Caco-2 (cell line): ENCODE results near the gene MYRF. TPM values are rescaled to one million over a fixed set of nuclear protein-coding genes. Genes with fewer than 3 reads are reported as not detected.

Source experiments
- BruUV-seq: library from RNA; stranded (reverse); fragments of 400-500 nt; replicated peaks from 2 replicates; lab custom pipeline; 2021; lab: Mats Ljungman, UMichigan
- CTCF ChIA-PET: fragments of 300-600 bp; sonication (Branson Sonifier 250); formaldehyde crosslinking; loops from one replicate; lab custom pipeline; 2022; ENCODE audit warnings: antibody characterized with exemption; lab: Charles Lee
- POLR2A ChIA-PET: fragments of 300-600 bp; sonication (Branson Sonifier 250); formaldehyde crosslinking; loops from one replicate; lab custom pipeline; 2022; ENCODE audit warnings: antibody characterized with exemption; lab: Charles Lee
- DNase-seq, 2 experiments: peaks; one replicate each; pipeline versions ENCODE4 v3.0.0 to v3.0.0-alpha.2; 2020 to 2022
- H3K27me3 ChIP-seq: replicated peaks from 2 replicates; pipeline ENCODE4 v1.6.0; 2011; ENCODE audit warnings: low read length; ENCODE audit not compliant: control insufficient read depth, insufficient read depth
- H3K36me3 ChIP-seq: 2 replicates; pipeline ENCODE4 v1.5.1; 2011; ENCODE audit warnings: low read length; ENCODE audit not compliant: control insufficient read depth, insufficient read depth
- H3K4me1 ChIP-seq: fragments of 250-450 bp; sonication (Bioruptor Pico); 2 replicates; pipeline ENCODE4 v1.5.1; 2020; ENCODE audit warnings: mild to moderate bottlenecking
- H3K4me3 ChIP-seq: 2 replicates; pipeline ENCODE4 v1.5.1; 2011; ENCODE audit warnings: low read depth, mild to moderate bottlenecking, control low read depth, low read length
- H3K9me3 ChIP-seq: fragments of 250-450 bp; sonication (Bioruptor Pico); 2 replicates; pipeline ENCODE4 v1.5.1; 2020; ENCODE audit warnings: mild to moderate bottlenecking, moderate library complexity
- H3K27ac Mint-ChIP-seq: one replicate; pipeline ENCODE4 v1.8.0; 2022; ENCODE audit warnings: mixed read lengths; ENCODE audit not compliant: unreplicated experiment
- H3K27me3 Mint-ChIP-seq: one replicate; pipeline ENCODE4 v1.8.0; 2022; ENCODE audit warnings: mixed read lengths; ENCODE audit not compliant: insufficient read depth, unreplicated experiment
- H3K36me3 Mint-ChIP-seq: one replicate; pipeline ENCODE4 v1.8.0; 2022; ENCODE audit warnings: mild to moderate bottlenecking, mixed read lengths; ENCODE audit not compliant: insufficient read depth, unreplicated experiment
- H3K4me1 Mint-ChIP-seq: one replicate; pipeline ENCODE4 v1.8.0; 2022; ENCODE audit warnings: low read depth, mixed read lengths; ENCODE audit not compliant: unreplicated experiment
- H3K4me3 Mint-ChIP-seq: one replicate; pipeline ENCODE4 v1.8.0; 2022; ENCODE audit warnings: mild to moderate bottlenecking, moderate library complexity, mixed read lengths; ENCODE audit not compliant: unreplicated experiment
- H3K9me3 Mint-ChIP-seq: one replicate; pipeline ENCODE4 v1.8.0; 2022; ENCODE audit warnings: mixed read lengths; ENCODE audit not compliant: unreplicated experiment
- CTCF ChIP-seq, 2 experiments: fragments of 200-600 bp in 1 of 2; IDR thresholded peaks; 1 replicate in 1 of 2; 2 replicates in 1 of 2; pipeline versions ENCODE4 v1.5.1 to v1.8.0; 2011 to 2022; ENCODE audit warnings: antibody characterized with exemption in 1 of 2, control low read depth in 1 of 2, inconsistent platforms in 1 of 2, low read depth in 1 of 2, low read length in 1 of 2, mild to moderate bottlenecking in 1 of 2, moderate library complexity in 1 of 2; ENCODE audit not compliant: insufficient read depth in 1 of 2, severe bottlenecking in 1 of 2, unreplicated experiment in 1 of 2
- intact Hi-C: fragments of 100-400 bp; cut with micrococcal nuclease; formaldehyde crosslinking; loops from one replicate; pipeline ENCODE4 v1.10.0; 2022; ENCODE audit not compliant: unreplicated experiment
- total RNA-seq: library from RNA; stranded (reverse); gene quantifications from 2 replicates; pipeline ENCODE4 v1.2.3, GENCODE V29; 2022

Gene MYRF
- total RNA-seq, 1 experiment from 2014 or later: 169 TPM

- no peak overlapping the region for H3K4me3 Mint-ChIP-seq
- no TSS peak for BruUV-seq
- Histone ChIP-seq H3K4me3 (no peak overlapping the region), H3K9me3 (no peaks in the 10 kb centered on the region), H3K27me3 (no peaks in the 10 kb centered on the region), H3K4me1 (peaks cover 60% of the 10 kb centered on the region), H3K36me3 (peaks cover 3% of the 10 kb centered on the region; the same call in 1 of the 2 replicates)
- DNase-seq: no peak
- peaks cover 15% of the 10 kb centered on the region for H3K4me1 Mint-ChIP-seq
- no peaks in the 10 kb centered on the region for H3K9me3 Mint-ChIP-seq
- peaks cover 49% of the 10 kb centered on the region for H3K36me3 Mint-ChIP-seq
- ChIA-PET CTCF (no interaction called here), POLR2A (no interaction called here)
- H3K27ac Mint-ChIP-seq: no peak overlapping the region
- H3K27me3 Mint-ChIP-seq: no peaks in the 10 kb centered on the region
- TF ChIP-seq CTCF (IDR thresholded peaks at IDR 0.05; ENCODE audit: insufficient read depth in 1 of 2, low read depth in 1 of 2, low read length in 1 of 2, severe bottlenecking in 1 of 2, unreplicated experiment in 1 of 2): no peak
- intact Hi-C loops: no loop called here
Observed at GRCh38 chr11:61760946-61761345, 8.5 kb downstream of the MYRF start.

- no peak for DNase-seq
- H3K9me3 Mint-ChIP-seq: no peaks in the 10 kb centered on the region
- peaks cover 8% of the 10 kb centered on the region for H3K4me1 Mint-ChIP-seq
- BruUV-seq: no TSS peak
- Histone ChIP-seq H3K4me3 (no peak overlapping the region), H3K36me3 (peaks cover 3% of the 10 kb centered on the region; the same call in 1 of the 2 replicates), H3K27me3 (no peaks in the 10 kb centered on the region), H3K4me1 (peaks cover 55% of the 10 kb centered on the region), H3K9me3 (no peaks in the 10 kb centered on the region)
- intact Hi-C loops: no loop called here
- H3K4me3 Mint-ChIP-seq: no peak overlapping the region
- H3K36me3 Mint-ChIP-seq: peaks cover 45% of the 10 kb centered on the region
- ChIA-PET CTCF (no interaction called here), POLR2A (no interaction called here)
- H3K27ac Mint-ChIP-seq: peak overlapping the region; percentile 31
- TF ChIP-seq CTCF (IDR thresholded peaks at IDR 0.05; ENCODE audit: insufficient read depth in 1 of 2, low read depth in 1 of 2, low read length in 1 of 2, severe bottlenecking in 1 of 2, unreplicated experiment in 1 of 2): no peak
- no peaks in the 10 kb centered on the region for H3K27me3 Mint-ChIP-seq
Observed at GRCh38 chr11:61761440-61762222, 9.2 kb downstream of the MYRF start.

GRCh38 chr11:61762223-61762615 is 9.8 kb downstream of the MYRF start:
- H3K36me3 ChIP-seq: peaks cover 3% of the 10 kb centered on the region; the same call in 1 of the 2 replicates
- Mint-ChIP-seq H3K36me3 (peaks cover 44% of the 10 kb centered on the region), H3K27ac (peak overlapping the region; percentile 31), H3K9me3 (no peaks in the 10 kb centered on the region), H3K4me1 (peaks cover 3% of the 10 kb centered on the region), H3K27me3 (no peaks in the 10 kb centered on the region), H3K4me3 (no peak overlapping the region)
- ChIA-PET POLR2A (no interaction called here), CTCF (no interaction called here)
- DNase-seq: no peak
- H3K4me3 ChIP-seq: no peak overlapping the region
- intact Hi-C loops: no loop called here
- no peaks in the 10 kb centered on the region for H3K9me3 ChIP-seq
- TF ChIP-seq CTCF (IDR thresholded peaks at IDR 0.05; ENCODE audit: insufficient read depth in 1 of 2, low read depth in 1 of 2, low read length in 1 of 2, severe bottlenecking in 1 of 2, unreplicated experiment in 1 of 2): no peak
- H3K27me3 ChIP-seq: no peaks in the 10 kb centered on the region
- no TSS peak for BruUV-seq
- peaks cover 55% of the 10 kb centered on the region for H3K4me1 ChIP-seq
